Tibial nerve (tissue), 3 donors: ENCODE data around the gene MZT2B.
"Not testable (repeated sequence)": the region's sequence is repeated elsewhere in the genome, so short reads cannot be mapped to it uniquely, and the experiment has no call there.

ENCODE experiments used
- POLR2A ChIP-seq, 2 donors: fragments of 450-650 bp; IDR thresholded peaks; one replicate each; pipeline ENCODE4 v1.6.1; 2017; ENCODE audit warnings: antibody characterized with exemption in 2 of 2, mild to moderate bottlenecking in 2 of 2, moderate library complexity in 2 of 2
- TF ChIP-seq, protein P1 (sequence below), 5 experiments: fragments of 200-600 bp in 3 of 5; fragments of 450-650 bp in 2 of 5; sonication (generic) in 3 of 5; IDR thresholded peaks; one replicate each; pipeline ENCODE4 v1.5.1; 2016 to 2019; ENCODE audit warnings: antibody characterized with exemption in 5 of 5, mild to moderate bottlenecking in 3 of 5, moderate library complexity in 2 of 5

DNA sequence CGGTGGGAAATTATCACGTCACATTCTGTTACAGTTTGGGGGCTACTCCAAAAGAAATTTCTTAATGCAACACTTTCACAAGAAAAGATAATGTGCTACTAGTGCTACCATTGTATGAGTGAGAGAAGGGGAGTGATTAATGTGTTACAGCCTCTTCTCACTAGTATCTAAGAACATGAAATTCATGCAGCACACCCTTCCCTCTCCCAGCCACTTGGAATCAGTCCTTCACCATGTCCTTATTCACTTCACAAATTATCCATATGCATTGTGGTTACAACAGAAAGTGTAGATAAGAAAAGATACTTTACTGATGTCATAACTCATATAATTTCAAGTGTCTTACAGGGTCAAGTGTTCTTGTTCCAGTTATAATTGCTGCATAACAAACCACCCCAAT, 37.1 kb downstream of the MZT2B start:
- TF ChIP-seq, protein P1, sequence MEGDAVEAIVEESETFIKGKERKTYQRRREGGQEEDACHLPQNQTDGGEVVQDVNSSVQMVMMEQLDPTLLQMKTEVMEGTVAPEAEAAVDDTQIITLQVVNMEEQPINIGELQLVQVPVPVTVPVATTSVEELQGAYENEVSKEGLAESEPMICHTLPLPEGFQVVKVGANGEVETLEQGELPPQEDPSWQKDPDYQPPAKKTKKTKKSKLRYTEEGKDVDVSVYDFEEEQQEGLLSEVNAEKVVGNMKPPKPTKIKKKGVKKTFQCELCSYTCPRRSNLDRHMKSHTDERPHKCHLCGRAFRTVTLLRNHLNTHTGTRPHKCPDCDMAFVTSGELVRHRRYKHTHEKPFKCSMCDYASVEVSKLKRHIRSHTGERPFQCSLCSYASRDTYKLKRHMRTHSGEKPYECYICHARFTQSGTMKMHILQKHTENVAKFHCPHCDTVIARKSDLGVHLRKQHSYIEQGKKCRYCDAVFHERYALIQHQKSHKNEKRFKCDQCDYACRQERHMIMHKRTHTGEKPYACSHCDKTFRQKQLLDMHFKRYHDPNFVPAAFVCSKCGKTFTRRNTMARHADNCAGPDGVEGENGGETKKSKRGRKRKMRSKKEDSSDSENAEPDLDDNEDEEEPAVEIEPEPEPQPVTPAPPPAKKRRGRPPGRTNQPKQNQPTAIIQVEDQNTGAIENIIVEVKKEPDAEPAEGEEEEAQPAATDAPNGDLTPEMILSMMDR (IDR thresholded peaks at IDR 0.05), result not testable (repeated sequence)
- TF ChIP-seq POLR2A (IDR thresholded peaks at IDR 0.05), result not testable (repeated sequence)
